Endodermal cell (in vitro differentiated cells): ENCODE data around the gene DOK1. TPM values are rescaled to one million over a fixed set of nuclear protein-coding genes. Genes with fewer than 3 reads are reported as not detected.

Source experiments
- DNase-seq: peaks from one replicate; pipeline ENCODE4 v3.0.0-alpha.2; 2017
- H3K27ac ChIP-seq: 2 replicates; pipeline ENCODE4 v1.5.1; 2013; ENCODE audit warnings: mild to moderate bottlenecking, low read depth, low read length, moderate library complexity
- H3K27me3 ChIP-seq: 2 replicates; pipeline ENCODE4 v1.6.1; 2013; ENCODE audit warnings: mild to moderate bottlenecking, low read length, moderate library complexity; ENCODE audit not compliant: insufficient read depth, control insufficient read depth, poor library complexity, severe bottlenecking
- H3K36me3 ChIP-seq: 2 replicates; pipeline ENCODE4 v1.7.0; 2013; ENCODE audit warnings: mild to moderate bottlenecking, low read length, moderate library complexity; ENCODE audit not compliant: control insufficient read depth, insufficient read depth
- H3K4me1 ChIP-seq: one replicate; pipeline ENCODE4 v1.7.0; 2013; ENCODE audit warnings: low read length; ENCODE audit not compliant: control insufficient read depth, insufficient read depth
- H3K4me3 ChIP-seq: 2 replicates; pipeline ENCODE4 v1.5.1; 2013; ENCODE audit warnings: mild to moderate bottlenecking, low read length, moderate library complexity
- H3K9ac ChIP-seq: 2 replicates; pipeline ENCODE4 v1.6.1; 2013; ENCODE audit warnings: mild to moderate bottlenecking, low read length, moderate library complexity; ENCODE audit not compliant: poor library complexity, severe bottlenecking; ENCODE audit errors: extremely low read depth
- H3K9me3 ChIP-seq: 2 replicates; pipeline ENCODE4 v1.6.1; 2013; ENCODE audit warnings: mild to moderate bottlenecking, low read length, moderate library complexity; ENCODE audit not compliant: control insufficient read depth
- H3K27ac Mint-ChIP-seq: 2 replicates; pipeline ENCODE4 v1.8.0; 2020; ENCODE audit warnings: mixed read lengths
- H3K27me3 Mint-ChIP-seq: 2 replicates; pipeline ENCODE4 v1.8.0; 2021; ENCODE audit warnings: mild to moderate bottlenecking, mixed read lengths; ENCODE audit not compliant: insufficient read depth
- H3K36me3 Mint-ChIP-seq: 2 replicates; pipeline ENCODE4 v1.8.0; 2020; ENCODE audit warnings: low read depth, mixed read lengths
- H3K4me1 Mint-ChIP-seq: 2 replicates; pipeline ENCODE4 v1.8.0; 2020; ENCODE audit warnings: mixed read lengths
- H3K4me3 Mint-ChIP-seq: 2 replicates; pipeline ENCODE4 v1.8.0; 2020; ENCODE audit warnings: mild to moderate bottlenecking, moderate library complexity, mixed read lengths
- H3K9me3 Mint-ChIP-seq: 2 replicates; pipeline ENCODE4 v1.8.0; 2020; ENCODE audit warnings: mild to moderate bottlenecking, mixed read lengths
- CTCF ChIP-seq: fragments of 200-600 bp; sonication (generic); conservative IDR thresholded peaks from 2 replicates; pipeline ENCODE4 v1.5.0; 2021; ENCODE audit warnings: antibody characterized with exemption, mild to moderate bottlenecking
- WGBS, 2 experiments: methylation state at CpG; one replicate each; pipeline versions ENCODE4 v1.1.5 to v1.1.7; 2013; ENCODE audit warnings: missing lambda C conversion rate in 2 of 2, mixed read lengths in 1 of 2; ENCODE audit not compliant: insufficient coverage in 1 of 2, insufficient read length in 1 of 2; 5-methylcytosine and 5-hydroxymethylcytosine counted together
- total RNA-seq, 2 donors: library from RNA; stranded (reverse); fragmentation: NEBNext Ultra II Directional in 1 of 2; extraction: Animal tissue kit (Norgen Biotek cat#: 25700) in 1 of 2; gene quantifications; 2 replicates in 1 of 2; 3 replicates in 1 of 2; pipeline ENCODE4 v1.2.1, GENCODE V29; 2021

The DOK1 gene
- total RNA-seq, 2 donors from 2014 or later, result 12.9 to 15.1 TPM

- Histone ChIP-seq H3K9me3 (no peaks in the 10 kb centered on the region), H3K27me3 (peaks cover 17% of the 10 kb centered on the region), H3K9ac (no peak overlapping the region), H3K27ac (no peak overlapping the region), H3K36me3 (no peaks in the 10 kb centered on the region), H3K4me3 (no peak overlapping the region), H3K4me1 (peaks cover 11% of the 10 kb centered on the region)
- no peak overlapping the region for H3K27ac Mint-ChIP-seq
- H3K4me3 Mint-ChIP-seq, result no peak overlapping the region
- WGBS, 2 experiments, result 84 to 88% methylated on average over 4 of the region's 4 CpGs
- H3K9me3 Mint-ChIP-seq, result no peaks in the 10 kb centered on the region
- H3K4me1 Mint-ChIP-seq, result peaks cover 4% of the 10 kb centered on the region
- DNase-seq, result no peak
- TF ChIP-seq CTCF, result no peak
- H3K36me3 Mint-ChIP-seq, result no peaks in the 10 kb centered on the region
- peaks cover 9% of the 10 kb centered on the region for H3K27me3 Mint-ChIP-seq
Observed at GRCh38 chr2:74593826-74594772, 39.6 kb downstream of the DOK1 start.

GRCh38 chr2:74596584-74596983 is 42.1 kb downstream of the DOK1 start:
- Histone ChIP-seq H3K27me3 (peaks cover 22% of the 10 kb centered on the region), H3K4me3 (no peak overlapping the region), H3K9ac (no peak overlapping the region), H3K27ac (no peak overlapping the region), H3K9me3 (no peaks in the 10 kb centered on the region), H3K4me1 (no peaks in the 10 kb centered on the region), H3K36me3 (no peaks in the 10 kb centered on the region)
- Mint-ChIP-seq H3K27me3 (peaks cover 10% of the 10 kb centered on the region), H3K9me3 (no peaks in the 10 kb centered on the region), H3K36me3 (no peaks in the 10 kb centered on the region), H3K4me1 (no peaks in the 10 kb centered on the region), H3K4me3 (no peak overlapping the region), H3K27ac (no peak overlapping the region)
- TF ChIP-seq CTCF, result no peak
- WGBS, 2 experiments, result no CpG with 5 or more reads among the region's 1 CpG
- DNase-seq, result no peak

- peaks cover 13% of the 10 kb centered on the region for H3K27me3 Mint-ChIP-seq
Observed at GRCh38 chr2:74597410-74597809, 42.9 kb downstream of the DOK1 start.

More at GRCh38 chr2:74597410-74597809, 42.9 kb downstream of the DOK1 start:
- no peaks in the 10 kb centered on the region for H3K4me1 ChIP-seq
- H3K4me3 ChIP-seq, result no peak overlapping the region
- H3K4me1 Mint-ChIP-seq, result no peaks in the 10 kb centered on the region
- no peaks in the 10 kb centered on the region for H3K9me3 Mint-ChIP-seq
- WGBS, 2 experiments, result 83 to 91% methylated on average over 1 of the region's 1 CpG
- TF ChIP-seq CTCF, result no peak
- H3K9me3 ChIP-seq, result no peaks in the 10 kb centered on the region
- no peak overlapping the region for H3K9ac ChIP-seq
- no peak for DNase-seq
- H3K36me3 ChIP-seq, result no peaks in the 10 kb centered on the region
- no peaks in the 10 kb centered on the region for H3K36me3 Mint-ChIP-seq
- H3K27ac ChIP-seq, result no peak overlapping the region
- H3K27me3 ChIP-seq, result peaks cover 30% of the 10 kb centered on the region
- H3K27ac Mint-ChIP-seq, result no peak overlapping the region
- no peak overlapping the region for H3K4me3 Mint-ChIP-seq
